T-helper 1 cell (primary cell): ENCODE results near the gene CCDC102B.
"Not testable (repeated sequence)": the region's sequence is repeated elsewhere in the genome, so short reads cannot be mapped to it uniquely, and the experiment has no call there.

Experiments
- DNase-seq, 5 donors: peaks; one replicate each; pipeline ENCODE4 v3.0.0-alpha.2; 2012 to 2020

The CCDC102B gene

GRCh38 chr18:68984342-68984741 is 186.5 kb downstream of the CCDC102B start:
- DNase-seq = no peak

GRCh38 chr18:68985172-68985820 is 187.4 kb downstream of the CCDC102B start:
- DNase-seq = no peak

GRCh38 chr18:68991286-68991685 is 193.4 kb downstream of the CCDC102B start:
- DNase-seq = no peak

- no peak for DNase-seq
Observed at GRCh38 chr18:68992719-68993482, 195.0 kb downstream of the CCDC102B start.

GRCh38 chr18:68995675-68996074 is 197.8 kb downstream of the CCDC102B start:
- DNase-seq = no peak

GRCh38 chr18:68997845-68998244 is 200.0 kb downstream of the CCDC102B start:
- no peak for DNase-seq

GRCh38 chr18:69000366-69000765 is 202.5 kb downstream of the CCDC102B start:
- no peak for DNase-seq

GRCh38 chr18:69002233-69002632 is 204.4 kb downstream of the CCDC102B start:
- DNase-seq = no peak

- not testable (repeated sequence) for DNase-seq
Observed at GRCh38 chr18:69006212-69006611, 208.3 kb downstream of the CCDC102B start.

GRCh38 chr18:69008538-69008937 is 210.7 kb downstream of the CCDC102B start:
- no peak for DNase-seq

GRCh38 chr18:69021211-69021805 is 223.4 kb downstream of the CCDC102B start:
- DNase-seq = no peak

GRCh38 chr18:69022426-69022825 is 224.5 kb downstream of the CCDC102B start:
- no peak for DNase-seq

- no peak for DNase-seq
Observed at GRCh38 chr18:69031571-69031970, 233.7 kb downstream of the CCDC102B start.

GRCh38 chr18:69032009-69032408 is 234.1 kb downstream of the CCDC102B start:
- no peak for DNase-seq

GRCh38 chr18:69035756-69036155 is 237.9 kb downstream of the CCDC102B start:
- DNase-seq = no peak

- no peak for DNase-seq
Observed at GRCh38 chr18:69044215-69044614, 246.3 kb downstream of the CCDC102B start.

GRCh38 chr18:69064063-69064462 is 266.2 kb downstream of the CCDC102B start:
- DNase-seq = no peak

- no peak for DNase-seq
Observed at GRCh38 chr18:69067048-69067447, 269.2 kb downstream of the CCDC102B start.

- DNase-seq = no peak
Observed at GRCh38 chr18:69071680-69072079, 273.8 kb downstream of the CCDC102B start.

- DNase-seq = no peak
Observed at GRCh38 chr18:69081846-69082245, 284.0 kb downstream of the CCDC102B start.

- no peak for DNase-seq
Observed at GRCh38 chr18:69082499-69082898, 284.6 kb downstream of the CCDC102B start.

GRCh38 chr18:69085951-69086350 is 288.1 kb downstream of the CCDC102B start:
- DNase-seq = no peak

- no peak for DNase-seq
Observed at GRCh38 chr18:69088973-69089372, 291.1 kb downstream of the CCDC102B start.

GRCh38 chr18:69097349-69097748 is 299.5 kb downstream of the CCDC102B start:
- DNase-seq = no peak
